ENCODE measurements around the gene NAT8L.

The NAT8L gene

GRCh38 chr4:2094545-2094944, 35.4 kb downstream of the NAT8L start:
- DNase-seq (ENCODE audit: low spot score) = no peak

GRCh38 chr4:2095236-2096072, 36.3 kb downstream of the NAT8L start:
- DNase-seq (ENCODE audit: low spot score) = no peak

GRCh38 chr4:2096073-2096609, 37.0 kb downstream of the NAT8L start:
- DNase-seq (ENCODE audit: low spot score) = peak; percentile 7

- no peak for DNase-seq (ENCODE audit: low spot score)
Observed at GRCh38 chr4:2101346-2102044, 42.4 kb downstream of the NAT8L start.

GRCh38 chr4:2102045-2102883, 43.1 kb downstream of the NAT8L start:
- no peak for DNase-seq (ENCODE audit: low spot score)

GRCh38 chr4:2103127-2103842, 44.2 kb downstream of the NAT8L start:
- no peak for DNase-seq (ENCODE audit: low spot score)

- DNase-seq (ENCODE audit: low spot score) = no peak
Observed at GRCh38 chr4:2103843-2104547, 44.9 kb downstream of the NAT8L start.

GRCh38 chr4:2104556-2105345, 45.6 kb downstream of the NAT8L start:
- no peak for DNase-seq (ENCODE audit: low spot score)

- DNase-seq (ENCODE audit: low spot score) = no peak
Observed at GRCh38 chr4:2105559-2105958, 46.4 kb downstream of the NAT8L start.

GRCh38 chr4:2116687-2117400, 57.7 kb downstream of the NAT8L start:
- DNase-seq (ENCODE audit: low spot score) = no peak
